ENCODE measurements around the gene PLIN3.
"Not testable (repeated sequence)": the region's sequence is repeated elsewhere in the genome, so short reads cannot be mapped to it uniquely, and the experiment has no call there.

Gene PLIN3

GRCh38 chr19:4805140-4805539, 62.3 kb downstream of the PLIN3 start:
- DNase-seq, result not testable (repeated sequence)

GRCh38 chr19:4803736-4804695, 63.5 kb downstream of the PLIN3 start:
- peak; percentile 64 for DNase-seq

- no peak for DNase-seq
These were observed 64.8 kb downstream of the PLIN3 start for GRCh38 chr19:4802711-4803110.

DNA sequence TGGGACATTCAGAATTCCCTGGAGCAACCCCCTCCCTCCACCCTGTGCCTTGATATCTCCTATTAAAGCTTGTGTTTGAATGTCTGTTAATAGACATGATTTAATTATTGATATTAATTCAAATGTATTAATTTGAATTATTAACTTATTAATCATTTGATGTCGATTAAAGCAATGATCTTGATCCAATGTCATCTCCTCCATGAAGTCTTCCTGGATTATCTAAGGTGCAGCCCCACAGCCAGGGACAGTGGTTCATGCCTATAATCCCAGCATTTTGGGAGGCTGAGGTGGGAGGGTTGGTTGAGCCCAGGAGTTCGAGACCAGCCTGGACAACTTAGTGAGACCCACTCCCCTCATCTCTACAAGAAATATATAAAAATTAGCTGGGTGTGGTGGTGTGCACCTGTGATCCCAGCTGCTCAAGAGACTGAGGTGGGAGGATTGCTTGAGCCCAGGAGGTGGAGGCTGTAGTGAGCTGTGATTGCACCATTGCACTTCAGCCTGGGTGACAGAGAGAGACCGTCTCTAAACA, 66.3 kb downstream of the PLIN3 start:
- DNase-seq, result no peak

DNA sequence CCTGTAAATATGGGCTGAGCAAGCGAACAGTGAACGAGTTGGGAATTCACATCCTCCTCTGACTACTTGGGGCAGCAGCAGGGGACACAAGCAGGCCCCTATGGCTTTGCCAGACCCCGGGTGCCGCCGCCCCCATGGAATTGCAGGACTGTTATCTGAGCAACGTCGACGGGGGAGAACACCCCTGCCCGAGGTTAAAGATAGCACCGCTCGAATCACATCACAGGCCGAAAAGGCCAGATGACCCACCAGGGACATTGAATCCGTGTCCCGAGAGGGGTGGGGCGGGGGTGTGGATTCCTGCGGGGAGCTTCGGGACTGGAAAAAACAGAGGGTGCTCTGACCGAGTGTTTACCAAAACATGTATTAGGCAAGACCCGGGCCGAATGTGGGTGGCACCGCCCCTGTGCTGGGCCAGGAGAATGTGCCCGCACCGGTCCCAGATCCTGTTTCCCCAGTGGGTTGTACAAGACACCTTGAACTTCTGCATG, 66.8 kb downstream of the PLIN3 start:
- DNase-seq, result no peak

GRCh38 chr19:4795400-4795799, 72.1 kb downstream of the PLIN3 start:
- DNase-seq, result no peak

DNA sequence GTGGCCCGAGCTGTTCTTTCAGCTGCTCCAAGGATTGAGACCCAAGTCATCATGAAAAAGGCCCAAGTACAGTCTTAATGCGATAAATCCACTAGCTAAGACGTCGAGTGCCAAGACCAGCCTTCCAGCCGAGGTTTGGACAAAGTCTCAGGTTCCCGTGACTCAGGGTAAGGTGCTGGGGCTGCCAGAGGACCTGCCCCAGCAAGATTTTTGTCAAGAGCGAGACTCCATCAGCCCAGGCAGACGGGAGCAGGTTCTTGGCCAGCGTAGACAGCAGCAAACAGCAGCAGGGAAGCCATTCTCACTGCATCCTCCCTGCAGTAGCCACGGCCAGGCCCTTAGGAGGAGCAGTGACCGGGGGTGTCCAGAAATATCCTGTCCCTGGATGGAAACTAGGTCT, 72.5 kb downstream of the PLIN3 start:
- DNase-seq, result no peak

DNA sequence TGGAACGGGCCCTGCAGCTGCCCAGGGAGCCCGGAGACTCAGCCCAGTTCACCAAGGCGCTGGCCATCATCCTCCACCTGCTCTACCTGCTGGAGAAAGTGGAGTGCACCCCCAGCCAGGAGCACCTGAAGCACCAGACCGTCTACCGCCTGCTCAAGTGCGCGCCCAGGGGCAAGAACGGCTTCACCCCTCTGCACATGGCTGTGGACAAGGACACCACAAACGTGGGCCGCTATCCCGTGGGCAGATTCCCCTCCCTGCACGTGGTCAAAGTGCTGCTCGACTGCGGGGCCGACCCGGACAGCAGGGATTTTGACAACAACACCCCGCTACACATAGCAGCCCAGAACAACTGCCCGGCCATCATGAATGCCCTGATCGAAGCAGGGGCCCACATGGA, 74.2 kb downstream of the PLIN3 start:
- DNase-seq, result not testable (repeated sequence)

- DNase-seq, result not testable (repeated sequence)
These were observed 74.6 kb downstream of the PLIN3 start for GRCh38 chr19:4792866-4793195.

DNA sequence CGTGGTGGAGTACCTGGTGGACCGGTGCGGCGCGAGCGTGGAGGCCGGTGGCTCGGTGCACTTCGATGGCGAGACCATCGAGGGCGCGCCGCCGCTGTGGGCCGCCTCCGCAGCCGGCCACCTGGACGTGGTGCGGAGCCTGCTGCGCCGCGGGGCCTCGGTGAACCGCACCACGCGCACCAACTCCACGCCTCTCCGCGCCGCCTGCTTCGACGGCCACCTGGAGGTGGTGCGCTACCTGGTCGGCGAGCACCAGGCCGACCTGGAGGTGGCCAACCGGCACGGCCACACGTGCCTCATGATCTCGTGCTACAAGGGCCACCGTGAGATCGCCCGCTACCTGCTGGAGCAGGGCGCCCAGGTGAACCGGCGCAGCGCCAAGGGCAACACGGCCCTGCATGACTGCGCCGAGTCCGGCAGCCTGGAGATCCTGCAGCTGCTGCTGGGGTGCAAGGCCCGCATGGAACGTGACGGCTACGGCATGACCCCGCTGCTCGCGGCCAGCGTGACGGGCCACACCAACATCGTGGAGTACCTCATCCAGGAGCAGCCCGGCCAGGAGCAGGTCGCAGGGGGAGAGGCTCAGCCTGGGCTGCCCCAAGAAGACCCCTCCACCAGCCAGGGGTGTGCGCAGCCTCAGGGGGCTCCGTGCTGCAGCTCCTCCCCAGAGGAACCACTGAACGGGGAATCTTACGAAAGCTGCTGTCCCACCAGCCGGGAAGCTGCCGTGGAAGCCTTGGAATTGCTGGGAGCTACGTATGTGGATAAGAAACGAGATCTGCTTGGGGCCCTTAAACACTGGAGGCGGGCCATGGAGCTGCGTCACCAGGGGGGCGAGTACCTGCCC, 75.2 kb downstream of the PLIN3 start:
- not testable (repeated sequence) for DNase-seq

GRCh38 chr19:4791183-4792018, 76.1 kb downstream of the PLIN3 start, which contains the start of gene FEM1A:
FEM1A (plus strand) TSS chr19:4791734; CDS start chr19:4791855, 121 bp downstream.
- DNase-seq, result peak; percentile 98
